SU-DHL-6 (cell line): ENCODE measurements around the gene COL13A1.

Source experiments
- H2AFZ ChIP-seq: fragments of 200-600 bp; sonication (generic); 2 replicates; pipeline ENCODE4 v1.6.1; 2014; ENCODE audit warnings: low read depth, mild to moderate bottlenecking, moderate library complexity, mixed read lengths, antibody characterized with exemption, low read length; ENCODE audit not compliant: severe bottlenecking
- H3F3A ChIP-seq: fragments of 200-600 bp; shearing (Covaris generic); 2 replicates; pipeline ENCODE4 v1.6.0; 2016; ENCODE audit warnings: antibody characterized with exemption, mild to moderate bottlenecking; ENCODE audit not compliant: insufficient read depth
- H3K27ac ChIP-seq: fragments of 200-600 bp; sonication (generic); 2 replicates; pipeline ENCODE4 v1.5.1; 2016; ENCODE audit warnings: low read depth, mild to moderate bottlenecking, low read length, moderate library complexity, mixed read lengths
- H3K27me3 ChIP-seq: fragments of 200-600 bp; sonication (generic), shearing (Covaris generic); 2 replicates; pipeline ENCODE4 v1.6.0; 2014; ENCODE audit warnings: mild to moderate bottlenecking, low read length
- H3K36me3 ChIP-seq: fragments of 200-600 bp; sonication (generic); 2 replicates; pipeline ENCODE4 v1.6.1; 2014; ENCODE audit warnings: mild to moderate bottlenecking, low read length, mixed read lengths
- H3K4me2 ChIP-seq: fragments of 300-600, 200-600 bp; shearing (Covaris generic), sonication (generic); 2 replicates; pipeline ENCODE4 v1.6.0; 2014; ENCODE audit warnings: low read length, low read depth, mild to moderate bottlenecking; ENCODE audit not compliant: poor library complexity, severe bottlenecking
- H3K4me3 ChIP-seq: fragments of 200-600 bp; sonication (generic); 2 replicates; pipeline ENCODE4 v1.5.1; 2014; ENCODE audit warnings: antibody characterized with exemption, low read length, mild to moderate bottlenecking, mixed read lengths; ENCODE audit not compliant: insufficient read depth, poor library complexity, severe bottlenecking
- H3K79me2 ChIP-seq: fragments of 200-600 bp; sonication (generic); 2 replicates; pipeline ENCODE4 v1.6.1; 2014; ENCODE audit warnings: mild to moderate bottlenecking, low read length, moderate library complexity; ENCODE audit not compliant: insufficient read depth
- H3K9ac ChIP-seq: fragments of 200-600 bp; sonication (generic); 2 replicates; pipeline ENCODE4 v1.7.0; 2014; ENCODE audit warnings: mild to moderate bottlenecking, low read length
- H3K9me2 ChIP-seq: fragments of 200-600 bp; sonication (generic); replicated peaks from 2 replicates; pipeline ENCODE4 v1.6.1; 2014; ENCODE audit warnings: low read length; ENCODE audit not compliant: insufficient read depth
- H3K9me3 ChIP-seq: fragments of 200-600 bp; sonication (generic); 2 replicates; pipeline ENCODE4 v1.6.1; 2014; ENCODE audit warnings: low read length, mixed read lengths; ENCODE audit not compliant: insufficient read depth
- H4K20me1 ChIP-seq: fragments of 200-600 bp; sonication (generic); 2 replicates; pipeline ENCODE4 v1.6.1; 2014; ENCODE audit warnings: low read depth, mild to moderate bottlenecking, antibody characterized with exemption, low read length, moderate library complexity, mixed read lengths
- CTCF ChIP-seq: fragments of 200-600 bp; sonication (generic); IDR thresholded peaks from one replicate; pipeline ENCODE4 v1.5.1; 2017; ENCODE audit warnings: antibody characterized with exemption, mild to moderate bottlenecking, low read length, moderate library complexity; ENCODE audit not compliant: insufficient read depth, poor library complexity, severe bottlenecking
- EZH2phosphoT487 ChIP-seq: fragments of 200-600 bp; sonication (generic), shearing (Covaris generic); conservative IDR thresholded peaks from 2 replicates; pipeline ENCODE4 v1.6.1; 2018; ENCODE audit warnings: mild to moderate bottlenecking, antibody characterized with exemption, low read length, moderate library complexity, mixed read lengths

The COL13A1 gene

GRCh38 chr10:69918036-69918435 lies 116.3 kb downstream of the COL13A1 start:
- no peaks in the 10 kb centered on the region for H3F3A ChIP-seq
- no peak overlapping the region for H3K4me2 ChIP-seq
- H3K36me3 ChIP-seq, result no peaks in the 10 kb centered on the region
- H2AFZ ChIP-seq, result no peak overlapping the region
- H4K20me1 ChIP-seq, result no peaks in the 10 kb centered on the region
- H3K9me2 ChIP-seq, result no peaks in the 10 kb centered on the region
- H3K27ac ChIP-seq, result no peak overlapping the region
- H3K4me3 ChIP-seq, result no peak overlapping the region
- no peaks in the 10 kb centered on the region for H3K27me3 ChIP-seq
- H3K9me3 ChIP-seq, result no peaks in the 10 kb centered on the region
- no peak for TF ChIP-seq EZH2phosphoT487
- no peak for TF ChIP-seq CTCF
- H3K79me2 ChIP-seq, result no peaks in the 10 kb centered on the region
- no peak overlapping the region for H3K9ac ChIP-seq

DNA sequence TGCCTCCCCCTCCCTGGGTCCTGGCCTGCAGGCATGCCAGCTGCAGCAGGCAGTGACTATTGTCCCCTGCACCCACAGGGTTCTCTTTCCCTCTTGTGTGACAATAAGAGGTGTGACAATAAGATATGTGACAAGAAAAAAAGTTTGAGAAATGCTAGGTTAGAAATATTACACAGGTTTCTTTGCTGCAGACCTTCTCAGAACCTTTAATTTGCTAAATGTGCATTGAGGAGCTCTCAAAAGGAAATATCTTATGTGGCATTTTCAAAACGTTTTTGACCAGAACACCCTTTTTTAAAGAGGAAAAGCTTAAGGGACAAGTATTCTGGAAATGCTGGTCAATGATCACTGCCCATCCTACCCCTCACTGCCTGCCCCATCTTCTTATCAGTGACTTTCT lies 117.5 kb downstream of the COL13A1 start:
- Histone ChIP-seq H3K9ac (no peak overlapping the region), H3K9me2 (no peaks in the 10 kb centered on the region), H3K36me3 (no peaks in the 10 kb centered on the region), H3K4me3 (no peak overlapping the region), H3K4me2 (no peak overlapping the region), H4K20me1 (no peaks in the 10 kb centered on the region), H3K27ac (no peak overlapping the region), H2AFZ (no peak overlapping the region), H3K27me3 (no peaks in the 10 kb centered on the region), H3K9me3 (no peaks in the 10 kb centered on the region), H3K79me2 (no peaks in the 10 kb centered on the region), H3F3A (no peaks in the 10 kb centered on the region)
- no peak for TF ChIP-seq EZH2phosphoT487
- no peak for TF ChIP-seq CTCF

DNA sequence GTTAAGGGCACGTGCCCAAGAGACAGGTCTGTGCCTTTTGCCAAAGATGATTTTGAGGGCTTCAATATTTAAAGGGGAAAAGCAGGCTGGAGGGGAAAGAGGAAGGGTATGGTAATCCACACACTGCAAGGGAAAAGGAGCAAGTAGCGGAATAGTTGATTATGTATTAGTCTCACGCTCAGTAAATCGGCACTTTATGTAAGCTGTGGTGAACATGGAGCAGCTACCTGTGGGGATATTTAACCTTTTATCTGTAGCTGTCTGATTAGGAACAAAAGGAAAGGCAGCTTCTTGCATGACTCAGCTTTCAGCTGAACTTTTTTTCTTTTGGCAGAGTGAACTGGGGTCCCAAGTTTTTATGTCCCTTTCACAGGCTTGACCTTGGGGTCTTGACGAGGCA lies 123.4 kb downstream of the COL13A1 start:
- Histone ChIP-seq H3K9me2 (no peaks in the 10 kb centered on the region), H3F3A (no peaks in the 10 kb centered on the region), H3K9me3 (no peaks in the 10 kb centered on the region), H3K9ac (no peak overlapping the region), H3K79me2 (no peaks in the 10 kb centered on the region), H3K27ac (no peak overlapping the region), H3K4me2 (no peak overlapping the region), H2AFZ (no peak overlapping the region), H4K20me1 (no peaks in the 10 kb centered on the region), H3K4me3 (no peak overlapping the region), H3K36me3 (no peaks in the 10 kb centered on the region), H3K27me3 (no peaks in the 10 kb centered on the region)
- TF ChIP-seq CTCF (no peak), EZH2phosphoT487 (no peak)

GRCh38 chr10:69928339-69928738 lies 126.6 kb downstream of the COL13A1 start:
- TF ChIP-seq CTCF (no peak), EZH2phosphoT487 (no peak)
- no peak overlapping the region for H3K4me3 ChIP-seq
- no peaks in the 10 kb centered on the region for H3K9me2 ChIP-seq

More at GRCh38 chr10:69928339-69928738, 126.6 kb downstream of the COL13A1 start:
- H3K79me2 ChIP-seq, result no peaks in the 10 kb centered on the region
- H3K9ac ChIP-seq, result no peak overlapping the region
- no peaks in the 10 kb centered on the region for H3K27me3 ChIP-seq
- no peak overlapping the region for H3K27ac ChIP-seq
- H3K9me3 ChIP-seq, result no peaks in the 10 kb centered on the region
- H3F3A ChIP-seq, result no peaks in the 10 kb centered on the region
- H3K4me2 ChIP-seq, result no peak overlapping the region
- no peaks in the 10 kb centered on the region for H3K36me3 ChIP-seq
- H4K20me1 ChIP-seq, result no peaks in the 10 kb centered on the region
- no peak overlapping the region for H2AFZ ChIP-seq
